RWPE2 (cell line): Measurements from ENCODE around the gene RNF10.
A peak's percentile ranks its signal among the peaks of the same experiment; 100 is the strongest.
"Not testable (repeated sequence)": the region's sequence is repeated elsewhere in the genome, so short reads cannot be mapped to it uniquely, and the experiment has no call there.

Experiments
- ATAC-seq: fragments of 200-7000 bp; cut with Tn5 transposase; 3 replicates; pipeline ENCODE4 v1.9.1; 2021; ENCODE audit warnings: low read depth
- DNase-seq: peaks from one replicate; pipeline ENCODE4 v3.0.0-alpha.2; 2020; ENCODE audit warnings: low spot score
- H3K27ac ChIP-seq: fragments of 450-650 bp; 2 replicates; pipeline ENCODE4 v1.5.1; 2017; ENCODE audit warnings: mild to moderate bottlenecking; ENCODE audit not compliant: poor library complexity, severe bottlenecking
- H3K27me3 ChIP-seq: fragments of 250-450 bp; sonication (Bioruptor Pico); 2 replicates; pipeline ENCODE4 v1.5.1; 2021; ENCODE audit warnings: mild to moderate bottlenecking, moderate library complexity; ENCODE audit not compliant: insufficient read depth, poor library complexity, severe bottlenecking
- H3K36me3 ChIP-seq: fragments of 250-450 bp; sonication (Bioruptor Pico); 2 replicates; pipeline ENCODE4 v1.5.1; 2020; ENCODE audit warnings: low read depth, mild to moderate bottlenecking, moderate library complexity
- H3K4me1 ChIP-seq: fragments of 250-450 bp; sonication (Bioruptor Pico); 2 replicates; pipeline ENCODE4 v1.5.1; 2021; ENCODE audit warnings: mild to moderate bottlenecking, moderate library complexity; ENCODE audit not compliant: insufficient read depth, poor library complexity, severe bottlenecking
- H3K4me3 ChIP-seq: fragments of 250-450 bp; sonication (Bioruptor Pico); 2 replicates; pipeline ENCODE4 v1.5.1; 2021; ENCODE audit warnings: mild to moderate bottlenecking, moderate library complexity; ENCODE audit not compliant: severe bottlenecking
- H3K9me3 ChIP-seq: fragments of 250-450 bp; sonication (Bioruptor Pico); 2 replicates; pipeline ENCODE4 v1.5.1; 2021; ENCODE audit warnings: mild to moderate bottlenecking, moderate library complexity; ENCODE audit not compliant: severe bottlenecking
- CTCF ChIP-seq: fragments of 450-650 bp; IDR thresholded peaks from one replicate; pipeline ENCODE4 v1.5.1; 2017; ENCODE audit warnings: mild to moderate bottlenecking, moderate library complexity; ENCODE audit not compliant: poor library complexity, severe bottlenecking

Gene RNF10

GRCh38 chr12:120614848-120615247 lies 80.7 kb downstream of the RNF10 start:
- H3K9me3 ChIP-seq, result no peaks in the 10 kb centered on the region
- ATAC-seq, result no peak
- no peak overlapping the region for H3K4me3 ChIP-seq
- no peaks in the 10 kb centered on the region for H3K4me1 ChIP-seq
- no peaks in the 10 kb centered on the region for H3K27me3 ChIP-seq
- no peaks in the 10 kb centered on the region for H3K36me3 ChIP-seq
- no peak overlapping the region for H3K27ac ChIP-seq
- TF ChIP-seq CTCF, result no peak
- DNase-seq, result no peak

DNA sequence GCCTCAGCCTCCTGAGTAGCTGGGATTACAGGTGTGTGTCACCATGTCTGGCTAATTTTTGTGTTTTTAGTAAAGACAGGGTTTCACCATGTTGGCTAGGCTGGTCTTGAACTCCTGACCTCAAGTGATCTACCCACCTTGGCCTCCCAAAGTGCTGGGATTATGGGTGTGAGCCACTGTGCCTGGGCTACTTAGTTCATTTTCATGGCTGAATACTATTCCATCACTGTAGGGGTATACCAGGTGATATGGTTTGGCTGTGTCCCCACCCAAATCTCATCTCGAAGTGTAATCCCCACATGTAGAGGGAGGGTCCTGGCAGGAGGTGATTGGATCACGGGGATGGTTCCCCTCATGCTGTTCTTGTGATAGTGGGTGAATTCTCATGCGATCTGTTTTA lies 83.0 kb downstream of the RNF10 start:
- not testable (repeated sequence) for H3K27me3 ChIP-seq, H3K4me3 ChIP-seq, ATAC-seq, H3K27ac ChIP-seq, H3K9me3 ChIP-seq, H3K4me1 ChIP-seq, H3K36me3 ChIP-seq, DNase-seq

DNA sequence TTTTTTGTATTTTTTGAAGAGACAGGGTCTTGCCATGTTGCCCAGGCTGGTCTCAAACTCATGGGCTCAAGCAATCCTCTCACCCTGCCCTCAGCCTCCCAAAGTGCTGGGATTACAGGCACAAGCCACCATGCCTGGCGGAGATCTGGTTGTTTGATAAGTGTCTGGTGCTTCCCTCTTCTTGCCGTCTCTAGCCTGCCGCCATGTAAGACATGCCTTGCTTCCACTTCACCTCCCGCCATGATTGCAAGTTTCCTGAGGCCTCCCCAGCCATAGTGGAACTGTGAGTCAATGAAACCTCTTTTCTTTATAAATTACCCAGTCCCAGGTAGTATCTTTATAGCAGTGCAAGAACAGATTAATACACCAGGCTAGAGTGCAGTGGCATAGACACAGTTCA lies 83.6 kb downstream of the RNF10 start:
- not testable (repeated sequence) for ATAC-seq, DNase-seq, H3K36me3 ChIP-seq, H3K9me3 ChIP-seq, H3K27ac ChIP-seq, H3K4me1 ChIP-seq, H3K4me3 ChIP-seq, H3K27me3 ChIP-seq

DNA sequence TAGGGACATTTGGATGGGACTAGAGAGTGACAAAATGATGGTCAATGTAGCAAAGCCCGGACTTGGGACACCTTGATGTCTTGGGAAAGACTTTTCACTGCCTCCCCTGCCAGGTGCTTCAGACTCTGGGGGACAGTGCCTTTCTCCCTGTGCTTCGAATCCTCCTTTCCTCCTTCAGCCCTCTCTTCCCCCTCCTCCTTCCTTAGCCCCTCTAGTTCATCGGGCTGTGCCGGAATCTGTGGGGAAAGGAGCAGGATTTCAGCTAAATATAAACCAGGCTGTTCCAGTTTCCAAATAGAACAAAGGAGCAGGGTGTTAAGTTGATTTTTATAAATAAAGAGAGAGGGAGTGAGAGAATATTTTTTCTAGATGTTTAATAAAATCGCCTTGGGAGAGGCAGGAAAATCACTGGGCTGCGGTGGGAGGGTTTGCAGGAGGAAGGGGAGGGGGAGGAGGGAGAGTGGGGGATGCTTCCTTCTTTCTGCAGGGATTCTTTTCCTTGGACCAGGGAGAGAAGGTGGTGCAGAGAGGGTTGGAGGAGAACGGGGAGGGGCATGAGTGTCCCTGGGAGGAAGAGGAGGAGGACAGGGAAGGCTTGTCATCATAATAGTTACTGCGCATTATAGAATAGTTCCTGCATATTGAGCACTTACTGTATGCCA lies 84.9 kb downstream of the RNF10 start:
- no peaks in the 10 kb centered on the region for H3K36me3 ChIP-seq
- DNase-seq (no peak), ATAC-seq (no peak)
- no peaks in the 10 kb centered on the region for H3K9me3 ChIP-seq
- H3K4me3 ChIP-seq, result no peak overlapping the region
- TF ChIP-seq CTCF, result no peak
- H3K27me3 ChIP-seq, result no peaks in the 10 kb centered on the region
- H3K27ac ChIP-seq, result no peak overlapping the region
- H3K4me1 ChIP-seq, result peaks cover 9% of the 10 kb centered on the region

DNA sequence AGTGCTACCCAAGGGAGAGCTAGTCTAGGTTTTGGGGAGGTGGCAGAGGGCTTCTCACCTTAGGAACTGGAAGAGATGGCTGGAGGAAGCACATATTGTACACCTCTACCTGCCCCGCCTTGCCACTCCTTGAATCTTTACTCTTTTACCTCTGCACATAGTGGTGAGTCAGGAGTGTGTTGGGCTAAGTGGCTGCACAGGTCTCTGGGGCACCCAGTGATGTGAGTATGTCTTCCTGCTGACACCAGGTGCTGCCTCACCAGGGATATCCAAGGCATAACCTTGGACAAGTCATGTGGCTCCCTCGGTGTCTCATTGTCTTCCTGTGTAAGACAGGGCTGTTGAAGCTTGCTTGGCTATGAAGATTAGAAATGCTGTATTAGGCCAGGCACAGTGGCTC lies 86.5 kb downstream of the RNF10 start:
- Histone ChIP-seq H3K9me3 (no peaks in the 10 kb centered on the region), H3K4me1 (peaks cover 9% of the 10 kb centered on the region), H3K27ac (peak overlapping the region; percentile 22), H3K27me3 (no peaks in the 10 kb centered on the region), H3K36me3 (no peaks in the 10 kb centered on the region), H3K4me3 (no peak overlapping the region)
- no peak for DNase-seq
- ATAC-seq, result peak; percentile 94
- no peak for TF ChIP-seq CTCF

GRCh38 chr12:120625557-120626419 lies 91.6 kb downstream of the RNF10 start:
- Histone ChIP-seq H3K4me3 (no peak overlapping the region), H3K9me3 (no peaks in the 10 kb centered on the region), H3K27me3 (no peaks in the 10 kb centered on the region), H3K27ac (no peak overlapping the region), H3K4me1 (peaks cover 4% of the 10 kb centered on the region), H3K36me3 (no peaks in the 10 kb centered on the region)
- DNase-seq, result no peak
- no peak for ATAC-seq
- TF ChIP-seq CTCF, result peak; percentile 6
